Measurements from ENCODE around the gene DGLUCY. TPM values are rescaled to one million over a fixed set of nuclear protein-coding genes. Genes with fewer than 3 reads are reported as not detected.
"Not testable (repeated sequence)": the region's sequence is repeated elsewhere in the genome, so short reads cannot be mapped to it uniquely, and the experiment has no call there.

The DGLUCY gene
- total RNA-seq, 1 donor = 23.2 TPM

GRCh38 chr14:91093743-91094472, 20.0 kb upstream of the DGLUCY start:
- H3K27me3 ChIP-seq (ENCODE audit: insufficient read depth, low read length); H3K4me3 ChIP-seq (ENCODE audit: low read length); H3K9me3 ChIP-seq (ENCODE audit: low read depth, low read length); H3K4me1 ChIP-seq (ENCODE audit: insufficient read depth, low read length): not testable (repeated sequence)

GRCh38 chr14:91094772-91095171, 19.1 kb upstream of the DGLUCY start:
- H3K4me1 ChIP-seq (ENCODE audit: insufficient read depth, low read length) = no peaks in the 10 kb centered on the region
- no peaks in the 10 kb centered on the region for H3K9me3 ChIP-seq (ENCODE audit: low read depth, low read length)
- H3K4me3 ChIP-seq (ENCODE audit: low read length) = no peak overlapping the region
- no peaks in the 10 kb centered on the region for H3K27me3 ChIP-seq (ENCODE audit: insufficient read depth, low read length)

- no peaks in the 10 kb centered on the region for H3K27me3 ChIP-seq (ENCODE audit: insufficient read depth, low read length)
Measured at GRCh38 chr14:91095178-91095577, 18.7 kb upstream of the DGLUCY start.

GRCh38 chr14:91097657-91098056, 16.2 kb upstream of the DGLUCY start:
- not testable (repeated sequence) for H3K27me3 ChIP-seq (ENCODE audit: insufficient read depth, low read length); H3K4me1 ChIP-seq (ENCODE audit: insufficient read depth, low read length); H3K9me3 ChIP-seq (ENCODE audit: low read depth, low read length); H3K4me3 ChIP-seq (ENCODE audit: low read length)

More at GRCh38 chr14:91095178-91095577, 18.7 kb upstream of the DGLUCY start:
- H3K4me3 ChIP-seq (ENCODE audit: low read length) = no peak overlapping the region
- no peaks in the 10 kb centered on the region for H3K9me3 ChIP-seq (ENCODE audit: low read depth, low read length)
- no peaks in the 10 kb centered on the region for H3K4me1 ChIP-seq (ENCODE audit: insufficient read depth, low read length)

GRCh38 chr14:91098591-91098990, 15.3 kb upstream of the DGLUCY start:
- no peaks in the 10 kb centered on the region for H3K4me1 ChIP-seq (ENCODE audit: insufficient read depth, low read length)
- H3K9me3 ChIP-seq (ENCODE audit: low read depth, low read length) = no peaks in the 10 kb centered on the region
- no peak overlapping the region for H3K4me3 ChIP-seq (ENCODE audit: low read length)
- no peaks in the 10 kb centered on the region for H3K27me3 ChIP-seq (ENCODE audit: insufficient read depth, low read length)

- Histone ChIP-seq H3K4me3 (ENCODE audit: low read length) (no peak overlapping the region), H3K27me3 (ENCODE audit: insufficient read depth, low read length) (no peaks in the 10 kb centered on the region), H3K4me1 (ENCODE audit: insufficient read depth, low read length) (no peaks in the 10 kb centered on the region), H3K9me3 (ENCODE audit: low read depth, low read length) (no peaks in the 10 kb centered on the region)
Measured at GRCh38 chr14:91100102-91100501, 13.8 kb upstream of the DGLUCY start.

- Histone ChIP-seq H3K9me3 (ENCODE audit: low read depth, low read length) (no peaks in the 10 kb centered on the region), H3K27me3 (ENCODE audit: insufficient read depth, low read length) (no peaks in the 10 kb centered on the region), H3K4me1 (ENCODE audit: insufficient read depth, low read length) (no peaks in the 10 kb centered on the region), H3K4me3 (ENCODE audit: low read length) (no peak overlapping the region)
Measured at GRCh38 chr14:91103116-91103515, 10.8 kb upstream of the DGLUCY start.

GRCh38 chr14:91108941-91109611, 4.8 kb upstream of the DGLUCY start:
- H3K9me3 ChIP-seq (ENCODE audit: low read depth, low read length) = no peaks in the 10 kb centered on the region
- H3K27me3 ChIP-seq (ENCODE audit: insufficient read depth, low read length) = no peaks in the 10 kb centered on the region
- H3K4me3 ChIP-seq (ENCODE audit: low read length) = no peak overlapping the region
- peaks cover 35% of the 10 kb centered on the region for H3K4me1 ChIP-seq (ENCODE audit: insufficient read depth, low read length)

- Histone ChIP-seq H3K9me3 (ENCODE audit: low read depth, low read length) (no peaks in the 10 kb centered on the region), H3K4me1 (ENCODE audit: insufficient read depth, low read length) (peaks cover 50% of the 10 kb centered on the region), H3K4me3 (ENCODE audit: low read length) (no peak overlapping the region), H3K27me3 (ENCODE audit: insufficient read depth, low read length) (no peaks in the 10 kb centered on the region)
Measured at GRCh38 chr14:91111443-91111842, 2.4 kb upstream of the DGLUCY start.

GRCh38 chr14:91112194-91112593, 1.7 kb upstream of the DGLUCY start:
- Histone ChIP-seq H3K9me3 (ENCODE audit: low read depth, low read length) (no peaks in the 10 kb centered on the region), H3K4me1 (ENCODE audit: insufficient read depth, low read length) (peaks cover 57% of the 10 kb centered on the region), H3K4me3 (ENCODE audit: low read length) (no peak overlapping the region), H3K27me3 (ENCODE audit: insufficient read depth, low read length) (no peaks in the 10 kb centered on the region)

- Histone ChIP-seq H3K9me3 (ENCODE audit: low read depth, low read length) (no peaks in the 10 kb centered on the region), H3K4me3 (ENCODE audit: low read length) (peak overlapping the region; percentile 62), H3K4me1 (ENCODE audit: insufficient read depth, low read length) (peaks cover 60% of the 10 kb centered on the region), H3K27me3 (ENCODE audit: insufficient read depth, low read length) (no peaks in the 10 kb centered on the region)
Measured at GRCh38 chr14:91114079-91115065, 499 bp downstream of the DGLUCY start.

GRCh38 chr14:91115986-91116770, 2.3 kb downstream of the DGLUCY start:
- Histone ChIP-seq H3K4me1 (ENCODE audit: insufficient read depth, low read length) (peaks cover 59% of the 10 kb centered on the region), H3K27me3 (ENCODE audit: insufficient read depth, low read length) (no peaks in the 10 kb centered on the region), H3K4me3 (ENCODE audit: low read length) (peak overlapping the region; percentile 62), H3K9me3 (ENCODE audit: low read depth, low read length) (no peaks in the 10 kb centered on the region)

GRCh38 chr14:91116913-91117588, 3.2 kb downstream of the DGLUCY start:
- H3K4me3 ChIP-seq (ENCODE audit: low read length) = no peak overlapping the region
- H3K9me3 ChIP-seq (ENCODE audit: low read depth, low read length) = no peaks in the 10 kb centered on the region
- H3K27me3 ChIP-seq (ENCODE audit: insufficient read depth, low read length) = no peaks in the 10 kb centered on the region
- peaks cover 59% of the 10 kb centered on the region for H3K4me1 ChIP-seq (ENCODE audit: insufficient read depth, low read length)

- no peak overlapping the region for H3K4me3 ChIP-seq (ENCODE audit: low read length)
- peaks cover 63% of the 10 kb centered on the region for H3K4me1 ChIP-seq (ENCODE audit: insufficient read depth, low read length)
- H3K27me3 ChIP-seq (ENCODE audit: insufficient read depth, low read length) = no peaks in the 10 kb centered on the region
- H3K9me3 ChIP-seq (ENCODE audit: low read depth, low read length) = no peaks in the 10 kb centered on the region
Measured at GRCh38 chr14:91117960-91118359, 4.1 kb downstream of the DGLUCY start.
